ENCODE measurements around the gene NRCAM.

The NRCAM gene

DNA sequence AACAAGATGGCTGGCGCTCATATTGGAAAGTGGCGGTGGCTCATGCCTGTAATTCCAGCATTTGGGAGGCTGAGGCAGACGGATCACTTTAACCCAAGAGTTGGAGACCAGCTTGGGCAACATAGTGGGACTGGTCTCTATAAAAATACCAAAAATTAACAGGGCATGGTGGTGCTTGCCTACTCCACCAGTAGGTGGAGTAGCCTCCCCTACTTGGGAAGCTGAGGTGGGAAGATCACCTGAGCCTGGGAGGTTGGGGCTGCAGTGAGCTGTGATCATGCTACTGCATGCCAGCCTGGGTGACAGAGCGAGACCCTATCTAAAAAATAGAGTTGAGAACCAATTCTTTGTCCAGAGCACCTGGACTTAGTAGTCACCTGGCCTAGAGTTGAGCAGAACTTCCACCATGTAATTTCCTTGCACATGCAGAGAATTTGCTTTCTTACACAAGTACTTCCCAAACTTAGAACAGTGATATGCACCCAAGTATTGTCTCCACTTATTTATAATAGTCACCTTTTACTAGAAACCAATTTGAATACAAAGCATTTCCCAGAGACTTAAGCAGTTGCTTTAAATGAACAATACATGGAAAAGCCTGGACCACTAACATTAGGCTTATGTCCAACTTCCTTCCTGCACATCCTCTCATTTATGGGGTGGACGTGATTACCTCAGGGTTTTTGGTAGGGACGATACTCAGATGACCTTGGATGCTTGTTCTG is 342.0 kb downstream of the NRCAM start:
- DNase-seq: no peak

DNA sequence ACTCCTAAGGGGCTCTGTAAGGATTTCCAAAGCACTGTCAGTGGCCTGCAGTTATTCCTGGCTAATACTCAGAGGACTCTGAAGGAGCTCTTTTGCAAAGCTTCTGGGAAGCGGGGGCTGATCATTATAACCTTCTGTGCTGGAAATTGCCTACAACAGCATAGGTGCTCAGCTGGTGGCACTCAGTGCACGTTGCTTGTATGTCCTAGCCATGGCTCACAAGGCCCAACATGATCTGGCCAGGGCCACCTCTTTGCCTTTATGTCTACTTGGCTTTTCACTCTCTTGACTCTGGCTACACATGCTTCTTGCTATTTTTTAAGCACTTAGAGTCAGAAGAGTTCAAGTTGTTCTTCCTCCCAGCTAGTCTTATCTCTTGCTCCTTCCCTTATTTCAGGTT is 343.6 kb downstream of the NRCAM start:
- no peak for DNase-seq

DNA sequence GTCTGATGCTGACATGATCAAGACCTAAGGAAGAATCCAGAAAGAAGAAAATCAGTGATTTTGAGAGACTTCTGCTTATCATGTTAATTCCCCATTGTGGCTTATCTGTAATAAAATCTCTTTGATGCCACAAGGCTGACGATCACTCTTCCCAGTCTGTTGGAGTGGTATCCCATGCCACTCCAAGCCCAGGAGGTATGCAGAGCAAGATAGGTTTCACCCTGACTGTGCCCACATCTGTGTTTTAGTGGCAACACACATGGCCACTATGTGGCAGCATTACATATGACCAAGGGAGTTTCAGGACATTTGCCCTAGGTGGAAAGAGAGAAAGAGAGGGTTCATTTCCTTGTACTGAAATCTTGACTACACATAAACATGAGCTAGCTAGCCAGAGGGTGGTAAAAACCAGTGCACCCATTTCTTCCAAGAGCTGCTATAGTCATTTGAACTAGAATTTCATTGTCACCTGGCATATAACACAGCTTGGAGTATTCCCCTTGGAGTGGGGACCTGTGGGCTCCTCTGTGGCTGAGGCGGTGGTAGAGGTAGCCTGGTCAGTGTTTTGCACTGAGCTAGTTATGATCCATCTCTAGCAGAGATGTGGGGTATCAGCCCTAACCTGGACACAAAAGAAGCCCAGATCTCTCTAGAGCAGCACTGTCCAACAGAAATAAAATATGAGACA is 346.9 kb downstream of the NRCAM start:
- DNase-seq: no peak

DNA sequence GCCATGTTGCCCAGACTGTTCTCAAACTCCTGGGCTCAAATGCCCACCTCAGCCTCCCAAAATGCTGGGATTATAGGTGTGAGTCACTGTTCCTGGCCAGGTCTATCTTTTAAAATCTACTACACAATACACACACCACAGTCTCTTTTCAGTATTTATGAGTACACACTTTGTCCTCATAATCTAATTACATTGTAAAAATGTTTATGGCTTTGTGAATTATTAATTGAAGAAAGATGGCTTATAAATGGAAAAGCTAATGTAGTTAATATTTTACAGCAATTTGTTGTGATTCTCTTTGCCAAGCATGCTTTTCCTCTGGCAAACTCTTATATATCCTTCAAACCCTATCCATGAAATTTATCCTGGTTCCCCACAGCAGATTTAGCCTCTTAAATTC is 348.1 kb downstream of the NRCAM start:
- no peak for DNase-seq

DNA sequence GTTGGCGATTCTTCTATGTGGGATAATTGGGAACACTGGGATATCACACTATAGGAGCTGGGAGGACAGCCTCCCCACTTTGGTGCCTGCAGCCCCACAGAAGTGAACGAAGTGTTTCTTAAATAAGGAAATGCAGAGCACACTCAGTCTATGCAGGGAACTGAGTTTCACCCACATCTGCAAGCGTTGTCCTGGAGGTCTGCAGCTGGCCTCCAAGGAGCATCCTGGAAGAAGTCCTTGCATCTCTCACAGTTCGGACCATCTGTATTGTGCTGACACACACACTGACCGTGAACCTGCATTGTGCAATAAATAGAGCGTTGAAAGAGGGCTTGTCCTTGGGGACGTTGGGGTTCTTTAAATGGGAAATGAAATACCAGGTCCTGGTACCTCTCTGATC is 351.9 kb downstream of the NRCAM start:
- no peak for DNase-seq

DNA sequence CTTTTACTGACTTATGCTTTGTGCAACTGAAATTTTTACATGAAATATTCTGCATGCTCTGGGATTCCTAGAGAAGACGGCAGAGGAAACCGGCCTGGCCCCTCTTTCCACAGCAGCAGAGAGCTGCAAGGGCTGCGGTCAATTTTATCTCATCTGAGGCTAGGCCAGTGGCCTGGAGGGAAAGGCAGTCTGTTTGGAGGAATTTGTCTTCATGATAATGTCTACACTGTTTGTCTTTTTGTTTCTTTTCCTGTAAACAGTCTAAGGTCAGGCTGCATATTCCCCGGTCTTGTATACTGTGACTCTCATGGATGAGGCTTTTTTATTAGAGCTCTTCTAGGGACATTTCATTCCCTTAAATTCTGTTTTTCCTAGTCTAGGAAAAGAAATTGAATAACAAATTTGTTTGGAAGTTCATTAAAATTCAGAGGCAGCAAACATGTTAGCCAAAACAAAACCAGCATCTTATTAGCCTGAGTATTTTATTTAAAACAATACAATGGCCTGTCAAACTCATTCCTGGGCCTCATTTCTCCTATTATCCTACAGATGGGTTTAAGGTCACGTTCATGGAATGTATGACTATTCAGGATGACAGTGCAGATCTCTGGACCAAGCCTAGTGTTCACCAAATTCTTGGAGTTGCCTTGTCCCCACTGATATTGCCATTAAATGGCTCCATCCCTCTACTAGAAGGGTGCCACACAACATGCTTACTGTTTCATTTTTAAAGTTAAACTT is 352.5 kb downstream of the NRCAM start:
- no peak for DNase-seq

DNA sequence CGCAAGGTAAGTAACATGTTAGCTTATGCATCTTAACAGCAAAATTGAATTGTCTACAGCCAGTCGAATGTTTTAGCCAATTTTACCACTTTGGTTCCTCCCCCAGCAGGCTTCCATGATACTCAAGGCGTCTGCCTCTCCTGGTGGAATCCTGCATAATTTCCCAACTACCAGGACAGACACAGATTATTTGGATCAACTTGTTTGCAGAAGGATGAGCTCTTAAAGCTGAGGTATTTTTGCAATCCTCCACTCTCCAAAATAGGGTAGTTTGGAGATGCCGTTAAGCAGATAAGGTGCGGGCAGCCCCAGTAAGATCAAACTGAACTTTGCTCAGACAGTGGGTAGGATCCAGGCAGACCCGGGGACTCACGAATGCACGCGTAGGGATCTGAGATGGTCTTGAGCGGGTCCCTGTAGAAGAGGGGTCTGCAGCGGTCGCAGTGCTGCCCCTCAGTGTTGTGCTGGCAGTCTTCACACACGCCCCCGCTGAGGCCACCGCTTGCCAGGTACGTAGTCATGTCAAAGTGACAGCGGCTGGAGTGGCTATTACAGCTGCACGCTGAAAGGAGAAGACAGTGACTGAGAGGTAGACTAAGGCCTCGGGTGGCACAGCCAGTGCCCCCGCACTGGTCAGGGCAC is 353.4 kb downstream of the NRCAM start:
- DNase-seq: no peak

DNA sequence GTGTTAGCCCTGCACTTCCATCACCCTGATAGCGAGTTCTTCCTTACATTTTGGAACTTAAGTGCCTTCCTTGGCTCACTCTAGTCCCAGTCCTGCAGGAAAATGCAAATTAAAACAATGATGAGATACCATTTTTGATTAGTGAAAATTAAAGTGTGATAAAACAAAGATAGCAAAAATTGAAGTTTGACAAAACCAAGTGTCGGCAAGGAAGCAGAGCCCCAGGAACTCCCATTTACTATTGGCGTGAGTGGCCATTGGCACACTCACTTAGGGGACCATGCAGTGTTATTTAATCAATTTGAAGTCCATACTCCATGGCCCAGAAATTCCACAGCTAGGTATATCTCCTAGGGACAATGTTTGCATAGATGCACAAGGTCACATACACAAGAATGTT is 354.5 kb downstream of the NRCAM start:
- DNase-seq: no peak

DNA sequence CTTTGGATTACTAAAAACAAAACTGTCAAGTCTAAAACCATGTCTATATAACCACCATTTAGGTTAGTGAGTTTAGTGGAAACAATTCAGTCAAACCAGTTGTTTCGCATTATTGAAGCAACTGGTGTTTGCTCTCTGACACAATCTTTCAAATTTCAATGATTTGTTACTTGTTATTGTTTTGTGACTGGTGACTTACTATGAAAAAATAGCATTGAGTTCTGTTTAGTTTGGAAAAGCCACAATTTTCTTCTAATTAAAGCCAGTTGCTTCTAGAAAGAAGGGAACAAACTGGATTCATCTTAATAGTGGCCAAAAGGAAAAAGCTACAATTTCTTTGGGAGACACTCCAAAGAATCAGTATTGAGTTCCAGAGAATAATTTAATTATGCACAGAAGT is 356.5 kb downstream of the NRCAM start:
- no peak for DNase-seq

DNA sequence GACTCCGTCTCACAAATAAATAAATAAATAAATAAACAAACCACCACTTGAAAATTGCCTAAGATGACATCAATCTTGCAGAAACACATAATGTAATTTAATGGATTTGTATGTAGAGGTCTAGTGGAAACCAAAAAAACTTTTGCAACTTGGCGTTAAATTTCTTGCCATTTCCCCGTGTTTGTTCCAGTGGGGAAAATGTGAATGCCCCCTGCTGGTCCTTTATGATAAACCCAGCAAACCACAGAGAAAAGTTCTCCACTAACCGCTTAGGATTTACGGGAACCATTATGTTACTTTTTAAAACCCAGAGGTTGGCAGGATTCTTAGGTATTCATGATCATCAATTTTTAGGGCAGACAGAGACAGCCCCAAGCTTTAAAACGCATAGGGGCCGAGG is 358.5 kb downstream of the NRCAM start:
- DNase-seq: no peak
